ENCODE data around the gene ARL6IP1.

The ARL6IP1 gene

DNA sequence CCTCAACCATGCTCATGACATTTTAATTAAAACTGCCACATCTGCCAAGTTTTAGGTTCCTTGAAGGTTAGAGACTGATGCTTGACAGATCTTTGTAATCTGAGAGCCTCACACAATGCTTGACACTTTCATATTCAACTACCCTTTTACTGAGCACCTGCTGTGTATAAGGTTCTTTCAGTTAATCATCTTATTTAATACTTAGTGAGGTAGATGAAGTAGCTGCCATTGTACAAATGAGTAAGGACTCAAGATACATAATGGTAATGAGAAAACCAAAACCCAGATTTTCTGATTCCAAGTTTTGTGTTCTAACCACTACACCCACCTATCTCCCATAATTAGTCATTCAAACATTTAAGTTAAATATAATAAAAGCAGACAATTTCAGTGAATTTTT, 35.4 kb upstream of the ARL6IP1 start:
- ChIA-PET POLR2A (no interaction called here), CTCF (interaction anchor here (0.8 to 1.3 kb wide), 2 partner anchors 35 kb away, joined by 3 read pairs; partner anchors contain the start of gene ARL6IP1)
- TF ChIP-seq, protein P1, sequence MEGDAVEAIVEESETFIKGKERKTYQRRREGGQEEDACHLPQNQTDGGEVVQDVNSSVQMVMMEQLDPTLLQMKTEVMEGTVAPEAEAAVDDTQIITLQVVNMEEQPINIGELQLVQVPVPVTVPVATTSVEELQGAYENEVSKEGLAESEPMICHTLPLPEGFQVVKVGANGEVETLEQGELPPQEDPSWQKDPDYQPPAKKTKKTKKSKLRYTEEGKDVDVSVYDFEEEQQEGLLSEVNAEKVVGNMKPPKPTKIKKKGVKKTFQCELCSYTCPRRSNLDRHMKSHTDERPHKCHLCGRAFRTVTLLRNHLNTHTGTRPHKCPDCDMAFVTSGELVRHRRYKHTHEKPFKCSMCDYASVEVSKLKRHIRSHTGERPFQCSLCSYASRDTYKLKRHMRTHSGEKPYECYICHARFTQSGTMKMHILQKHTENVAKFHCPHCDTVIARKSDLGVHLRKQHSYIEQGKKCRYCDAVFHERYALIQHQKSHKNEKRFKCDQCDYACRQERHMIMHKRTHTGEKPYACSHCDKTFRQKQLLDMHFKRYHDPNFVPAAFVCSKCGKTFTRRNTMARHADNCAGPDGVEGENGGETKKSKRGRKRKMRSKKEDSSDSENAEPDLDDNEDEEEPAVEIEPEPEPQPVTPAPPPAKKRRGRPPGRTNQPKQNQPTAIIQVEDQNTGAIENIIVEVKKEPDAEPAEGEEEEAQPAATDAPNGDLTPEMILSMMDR (IDR thresholded peaks at IDR 0.05; ENCODE audit: insufficient read depth, low read length, missing control alignments) = no peak
- DNase-seq (ENCODE audit: low read depth, low spot score) = no peak
- H3K4me3 ChIP-seq (ENCODE audit: low read depth, low read length) = no peak overlapping the region

DNA sequence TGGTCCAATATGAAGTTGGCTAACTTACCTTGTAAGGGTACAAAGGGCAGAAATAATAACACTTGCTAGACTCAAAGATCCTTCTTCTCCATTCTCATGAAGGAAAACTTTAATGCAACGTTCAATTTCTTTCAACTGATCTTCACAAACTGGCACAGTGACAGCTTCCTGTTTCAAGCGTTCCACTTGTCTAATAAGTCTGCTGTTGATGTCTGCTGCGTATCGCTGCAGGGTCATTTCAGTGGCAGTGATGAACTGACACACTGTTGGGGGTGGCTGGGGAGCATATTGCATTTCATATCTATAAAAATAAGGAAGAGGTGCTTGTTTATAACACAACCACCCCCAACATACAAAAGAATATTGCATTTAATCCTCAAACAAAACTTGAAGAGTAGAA, 33.5 kb upstream of the ARL6IP1 start:
- H3K4me3 ChIP-seq (ENCODE audit: low read depth, low read length) = no peak overlapping the region
- ChIA-PET CTCF (interaction anchor here (1.4 to 2.5 kb wide), 4 partner anchors 11 to 34 kb away, joined by 3 to 6 read pairs (median 4); partner anchors contain the start of gene ARL6IP1), POLR2A (no interaction called here)
- TF ChIP-seq, protein P1 (IDR thresholded peaks at IDR 0.05; ENCODE audit: insufficient read depth, low read length, missing control alignments) = no peak
- no peak for DNase-seq (ENCODE audit: low read depth, low spot score)

DNA sequence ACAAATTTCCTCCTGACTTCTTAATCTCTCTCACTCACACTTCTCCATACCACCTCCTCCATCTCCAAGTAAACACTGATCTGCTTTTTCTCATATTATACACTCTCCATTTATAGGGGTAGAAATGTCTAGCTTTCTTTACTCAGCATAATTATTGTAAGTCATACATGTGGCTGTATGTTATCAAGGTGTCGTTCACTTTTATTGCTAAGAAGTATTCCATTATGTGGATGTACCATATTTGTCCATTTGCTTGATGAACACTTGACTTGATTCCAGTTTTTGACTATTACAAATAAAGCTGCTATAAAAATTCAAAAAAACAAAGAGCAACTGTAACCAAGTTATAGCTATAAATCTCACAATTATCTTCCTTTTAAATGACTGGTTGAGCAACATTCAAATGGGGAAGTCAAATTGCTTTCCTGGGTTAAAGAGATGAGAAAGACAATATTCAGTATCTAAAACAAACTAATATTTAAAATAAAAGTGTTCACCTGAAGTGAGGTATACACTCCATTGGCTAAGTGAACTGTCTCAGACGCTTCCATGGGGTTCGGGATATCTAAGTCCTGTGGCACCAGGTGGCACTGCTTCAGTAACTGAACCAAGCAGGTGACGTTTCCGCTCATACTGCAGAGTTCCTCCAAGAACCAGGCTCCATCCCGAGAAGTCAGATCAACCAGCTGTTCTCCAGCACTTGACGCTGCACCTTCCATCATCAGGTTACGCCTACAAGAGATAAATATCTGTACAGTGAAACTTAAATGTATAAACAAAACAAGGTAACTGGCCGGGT, 32.6 kb upstream of the ARL6IP1 start:
- DNase-seq (ENCODE audit: low read depth, low spot score) = no peak
- TF ChIP-seq, protein P1 (IDR thresholded peaks at IDR 0.05; ENCODE audit: insufficient read depth, low read length, missing control alignments) = no peak
- ChIA-PET CTCF (interaction anchor here (1.4 to 2.5 kb wide), 2 partner anchors 32 to 33 kb away, joined by 5 to 6 read pairs; partner anchors contain the start of gene ARL6IP1), POLR2A (interaction anchor here (0.9 kb wide), 1 partner anchor 32 kb away, joined by 3 read pairs; the partner anchor contains the start of gene ARL6IP1)
- H3K4me3 ChIP-seq (ENCODE audit: low read depth, low read length) = no peak overlapping the region

DNA sequence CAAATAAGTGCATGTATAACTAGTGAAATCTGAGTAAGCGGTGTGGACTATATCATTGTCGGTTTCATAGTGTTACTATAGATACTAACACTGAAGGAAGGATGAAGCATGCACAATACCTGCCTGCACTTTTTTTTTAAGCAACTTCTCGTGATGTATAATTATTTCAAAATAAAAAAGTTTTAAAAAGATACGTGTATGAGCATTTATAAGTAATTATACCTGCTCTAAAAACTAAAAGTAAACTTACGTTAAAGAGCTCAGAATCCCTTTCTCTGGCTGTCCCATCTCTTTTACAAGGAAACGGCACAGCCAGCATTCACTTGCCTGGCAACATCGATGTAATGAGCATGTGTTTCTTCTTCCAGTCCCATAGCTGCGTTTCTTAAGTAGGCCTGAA, 31.3 kb upstream of the ARL6IP1 start:
- H3K4me3 ChIP-seq (ENCODE audit: low read depth, low read length) = no peak overlapping the region
- TF ChIP-seq, protein P1 (IDR thresholded peaks at IDR 0.05; ENCODE audit: insufficient read depth, low read length, missing control alignments) = no peak
- POLR2A ChIA-PET = interaction anchor here (0.9 kb wide), 1 partner anchor 31 kb away, joined by 3 read pairs; the partner anchor contains the start of gene ARL6IP1
- CTCF ChIA-PET = interaction anchor here (0.6 to 2.7 kb wide), 4 partner anchors 13 to 31 kb away, joined by 3 to 14 read pairs (median 4); partner anchors contain the start of gene ARL6IP1
- DNase-seq (ENCODE audit: low read depth, low spot score) = no peak

DNA sequence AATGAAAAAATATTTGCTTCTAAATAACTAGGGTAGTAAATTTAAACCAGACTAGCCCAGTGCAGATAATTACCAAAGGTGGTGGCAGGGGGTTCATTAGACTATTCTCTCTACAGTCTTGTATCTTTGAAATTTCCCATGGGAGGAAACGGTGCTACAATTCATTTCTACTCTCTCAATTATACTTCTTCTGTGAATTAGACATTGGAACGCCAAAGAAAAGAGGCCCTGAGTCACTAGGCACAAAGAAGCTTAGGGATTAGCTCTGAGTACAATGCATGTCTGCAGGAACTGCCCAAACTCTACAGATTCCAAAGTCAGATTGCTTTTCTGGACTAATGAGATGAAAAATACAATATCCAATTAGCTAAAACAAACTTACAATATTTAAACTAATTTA, 30.7 kb upstream of the ARL6IP1 start:
- ChIA-PET CTCF (interaction anchor here (0.6 to 2.7 kb wide), 4 partner anchors 12 to 31 kb away, joined by 3 to 14 read pairs (median 4); partner anchors contain the start of gene ARL6IP1), POLR2A (no interaction called here)

More for the DNA sequence above, 30.7 kb upstream of the ARL6IP1 start:
- H3K4me3 ChIP-seq (ENCODE audit: low read depth, low read length) = no peak overlapping the region
- TF ChIP-seq, protein P1 (IDR thresholded peaks at IDR 0.05; ENCODE audit: insufficient read depth, low read length, missing control alignments) = no peak
- DNase-seq (ENCODE audit: low read depth, low spot score) = no peak

All from AG04449 (cell line).